DOHH2 (cell line): Measurements from ENCODE around the gene NCKAP5.

Experiments used
- EZH2phosphoT487 ChIP-seq: fragments of 200-600 bp; sonication (generic); IDR thresholded peaks from 2 replicates; pipeline ENCODE4 v1.6.1; 2017; ENCODE audit warnings: borderline replicate concordance, mild to moderate bottlenecking, antibody characterized with exemption, low read length, moderate library complexity, mixed read lengths
- TF ChIP-seq, protein P1 (sequence below): fragments of 200-600 bp; sonication (generic); IDR thresholded peaks from one replicate; pipeline ENCODE4 v1.5.1; 2014; ENCODE audit warnings: antibody characterized with exemption, mild to moderate bottlenecking, low read depth, low read length; ENCODE audit not compliant: poor library complexity, severe bottlenecking

DNA sequence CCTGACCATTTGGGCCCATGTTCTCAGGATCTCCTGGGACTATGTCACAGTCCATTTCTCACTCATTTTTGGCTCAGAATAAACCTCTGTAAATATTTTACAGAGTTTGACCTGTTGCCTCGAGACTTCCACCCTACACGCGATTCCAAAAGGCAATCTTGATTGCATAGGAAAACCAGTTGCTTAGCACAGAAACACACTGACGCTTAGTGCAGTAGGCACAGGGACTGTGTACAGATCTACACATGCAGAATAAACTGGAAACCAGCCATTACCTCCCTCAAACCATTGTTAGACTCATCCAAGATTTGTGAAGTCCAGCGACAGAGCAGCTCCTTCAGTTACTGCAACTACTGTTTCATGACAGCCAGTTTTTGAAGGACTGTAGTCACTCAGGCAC is 73.0 kb downstream of the NCKAP5 start:
- TF ChIP-seq, protein P1, sequence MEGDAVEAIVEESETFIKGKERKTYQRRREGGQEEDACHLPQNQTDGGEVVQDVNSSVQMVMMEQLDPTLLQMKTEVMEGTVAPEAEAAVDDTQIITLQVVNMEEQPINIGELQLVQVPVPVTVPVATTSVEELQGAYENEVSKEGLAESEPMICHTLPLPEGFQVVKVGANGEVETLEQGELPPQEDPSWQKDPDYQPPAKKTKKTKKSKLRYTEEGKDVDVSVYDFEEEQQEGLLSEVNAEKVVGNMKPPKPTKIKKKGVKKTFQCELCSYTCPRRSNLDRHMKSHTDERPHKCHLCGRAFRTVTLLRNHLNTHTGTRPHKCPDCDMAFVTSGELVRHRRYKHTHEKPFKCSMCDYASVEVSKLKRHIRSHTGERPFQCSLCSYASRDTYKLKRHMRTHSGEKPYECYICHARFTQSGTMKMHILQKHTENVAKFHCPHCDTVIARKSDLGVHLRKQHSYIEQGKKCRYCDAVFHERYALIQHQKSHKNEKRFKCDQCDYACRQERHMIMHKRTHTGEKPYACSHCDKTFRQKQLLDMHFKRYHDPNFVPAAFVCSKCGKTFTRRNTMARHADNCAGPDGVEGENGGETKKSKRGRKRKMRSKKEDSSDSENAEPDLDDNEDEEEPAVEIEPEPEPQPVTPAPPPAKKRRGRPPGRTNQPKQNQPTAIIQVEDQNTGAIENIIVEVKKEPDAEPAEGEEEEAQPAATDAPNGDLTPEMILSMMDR = no peak
- TF ChIP-seq EZH2phosphoT487 = no peak
